DOHH2 (cell line): ENCODE results near the gene LIPF.

Source experiments
- EZH2phosphoT487 ChIP-seq: fragments of 200-600 bp; sonication (generic); IDR thresholded peaks from 2 replicates; pipeline ENCODE4 v1.6.1; 2017; ENCODE audit warnings: borderline replicate concordance, mild to moderate bottlenecking, antibody characterized with exemption, low read length, moderate library complexity, mixed read lengths
- TF ChIP-seq, protein P1 (sequence below): fragments of 200-600 bp; sonication (generic); IDR thresholded peaks from one replicate; pipeline ENCODE4 v1.5.1; 2014; ENCODE audit warnings: antibody characterized with exemption, mild to moderate bottlenecking, low read depth, low read length; ENCODE audit not compliant: poor library complexity, severe bottlenecking

DNA sequence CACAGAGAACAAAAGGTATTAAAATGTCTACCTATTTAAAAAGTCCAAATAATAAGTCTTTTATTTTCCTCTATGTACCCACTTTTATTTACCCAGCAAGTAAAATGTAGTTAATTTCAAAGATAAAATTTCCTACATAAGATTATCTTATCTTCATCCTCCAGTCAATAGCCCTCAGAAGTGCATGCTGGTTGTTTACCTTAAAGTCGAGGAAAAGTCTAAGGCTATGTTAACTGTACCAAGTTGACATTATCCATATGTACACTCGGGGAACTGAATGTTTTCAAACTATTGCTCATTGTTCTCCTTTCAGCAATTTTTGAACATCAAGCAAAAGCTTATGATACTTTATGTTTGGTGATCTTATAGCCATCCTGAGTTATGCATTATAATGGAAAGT is 24.1 kb upstream of the LIPF start:
- TF ChIP-seq, protein P1, sequence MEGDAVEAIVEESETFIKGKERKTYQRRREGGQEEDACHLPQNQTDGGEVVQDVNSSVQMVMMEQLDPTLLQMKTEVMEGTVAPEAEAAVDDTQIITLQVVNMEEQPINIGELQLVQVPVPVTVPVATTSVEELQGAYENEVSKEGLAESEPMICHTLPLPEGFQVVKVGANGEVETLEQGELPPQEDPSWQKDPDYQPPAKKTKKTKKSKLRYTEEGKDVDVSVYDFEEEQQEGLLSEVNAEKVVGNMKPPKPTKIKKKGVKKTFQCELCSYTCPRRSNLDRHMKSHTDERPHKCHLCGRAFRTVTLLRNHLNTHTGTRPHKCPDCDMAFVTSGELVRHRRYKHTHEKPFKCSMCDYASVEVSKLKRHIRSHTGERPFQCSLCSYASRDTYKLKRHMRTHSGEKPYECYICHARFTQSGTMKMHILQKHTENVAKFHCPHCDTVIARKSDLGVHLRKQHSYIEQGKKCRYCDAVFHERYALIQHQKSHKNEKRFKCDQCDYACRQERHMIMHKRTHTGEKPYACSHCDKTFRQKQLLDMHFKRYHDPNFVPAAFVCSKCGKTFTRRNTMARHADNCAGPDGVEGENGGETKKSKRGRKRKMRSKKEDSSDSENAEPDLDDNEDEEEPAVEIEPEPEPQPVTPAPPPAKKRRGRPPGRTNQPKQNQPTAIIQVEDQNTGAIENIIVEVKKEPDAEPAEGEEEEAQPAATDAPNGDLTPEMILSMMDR, result no peak
- TF ChIP-seq EZH2phosphoT487, result no peak
